ELR (cell line): ENCODE data around the gene IQCN.

Source experiments
- DNase-seq: peaks from one replicate; pipeline ENCODE4 v3.0.0-alpha.2; 2015; ENCODE audit warnings: low read depth

IQCN gene

GRCh38 chr19:18286973-18287635 lies 12.9 kb upstream of the IQCN start:
- DNase-seq, result no peak

- DNase-seq, result no peak
Observed at GRCh38 chr19:18284712-18285360, 10.6 kb upstream of the IQCN start.

- DNase-seq, result no peak
Observed at GRCh38 chr19:18283338-18283737, 9.1 kb upstream of the IQCN start.

GRCh38 chr19:18282788-18283141 lies 8.5 kb upstream of the IQCN start:
- DNase-seq, result no peak

- DNase-seq, result peak; percentile 72
Observed at GRCh38 chr19:18282021-18282787, 8.0 kb upstream of the IQCN start.

- DNase-seq, result peak; percentile 96
Observed at GRCh38 chr19:18281082-18282020, 7.1 kb upstream of the IQCN start, which contains the start of gene JUND. Gene JUND (minus strand): TSS chr19:18281622. CDS start chr19:18281484, 138 bp downstream.

GRCh38 chr19:18280247-18281081 lies 6.2 kb upstream of the IQCN start:
- DNase-seq, result peak; percentile 78

GRCh38 chr19:18279516-18280246 lies 5.4 kb upstream of the IQCN start:
- peak; percentile 97 for DNase-seq

GRCh38 chr19:18279266-18279515 lies 4.9 kb upstream of the IQCN start:
- DNase-seq, result no peak

GRCh38 chr19:18278521-18279265 lies 4.4 kb upstream of the IQCN start:
- no peak for DNase-seq

GRCh38 chr19:18274781-18275356 lies 617 bp upstream of the IQCN start:
- peak; percentile 92 for DNase-seq

- no peak for DNase-seq
Observed at GRCh38 chr19:18273561-18274218, 562 bp downstream of the IQCN start.

GRCh38 chr19:18271433-18271841 lies 2.8 kb downstream of the IQCN start:
- DNase-seq, result no peak

- DNase-seq, result no peak
Observed at GRCh38 chr19:18270326-18270725, 3.9 kb downstream of the IQCN start.

GRCh38 chr19:18269070-18269723 lies 5.1 kb downstream of the IQCN start:
- no peak for DNase-seq

- no peak for DNase-seq
Observed at GRCh38 chr19:18266771-18267686, 7.2 kb downstream of the IQCN start.

- DNase-seq, result no peak
Observed at GRCh38 chr19:18265582-18265981, 8.7 kb downstream of the IQCN start.
